ENCODE results near the gene ITCH.
"Not testable (repeated sequence)": the region's sequence is repeated elsewhere in the genome, so short reads cannot be mapped to it uniquely, and the experiment has no call there.

GRCh38 chr20:34405942-34406341 is 42.9 kb downstream of the ITCH start:
- not testable (repeated sequence) for TF ChIP-seq CTCF (IDR thresholded peaks at IDR 0.05 in 2 of 3, conservative IDR thresholded peaks at IDR 0.05 in 1 of 3; ENCODE audit: borderline replicate concordance in 1 of 3, insufficient read depth in 1 of 3, low read depth in 2 of 3, low read length in 2 of 3); SIN3A (IDR thresholded peaks at IDR 0.05; ENCODE audit: low read depth); YY1 (IDR thresholded peaks at IDR 0.05; ENCODE audit: extremely low read depth, insufficient replicate concordance, low read depth, low read length); SP1 (IDR thresholded peaks at IDR 0.05; ENCODE audit: low read depth); TCF7L2 (IDR thresholded peaks at IDR 0.05; ENCODE audit: borderline replicate concordance, extremely low read depth, insufficient read depth, insufficient read length); EZH2 (IDR thresholded peaks at IDR 0.05); EGR1 (IDR thresholded peaks at IDR 0.05; ENCODE audit: low read depth); FOSL1 (IDR thresholded peaks at IDR 0.05; ENCODE audit: low read depth)
